NCI-H82 treated with DMSO at 0.1 percent for 48 hours (cell line): ENCODE results near the gene LRCH3.

Source experiments
- DNase-seq: peaks from one replicate; lab custom pipeline; 2025; ENCODE audit not compliant: unreplicated experiment; lab: John Stamatoyannopoulos, UW

Gene LRCH3

DNA sequence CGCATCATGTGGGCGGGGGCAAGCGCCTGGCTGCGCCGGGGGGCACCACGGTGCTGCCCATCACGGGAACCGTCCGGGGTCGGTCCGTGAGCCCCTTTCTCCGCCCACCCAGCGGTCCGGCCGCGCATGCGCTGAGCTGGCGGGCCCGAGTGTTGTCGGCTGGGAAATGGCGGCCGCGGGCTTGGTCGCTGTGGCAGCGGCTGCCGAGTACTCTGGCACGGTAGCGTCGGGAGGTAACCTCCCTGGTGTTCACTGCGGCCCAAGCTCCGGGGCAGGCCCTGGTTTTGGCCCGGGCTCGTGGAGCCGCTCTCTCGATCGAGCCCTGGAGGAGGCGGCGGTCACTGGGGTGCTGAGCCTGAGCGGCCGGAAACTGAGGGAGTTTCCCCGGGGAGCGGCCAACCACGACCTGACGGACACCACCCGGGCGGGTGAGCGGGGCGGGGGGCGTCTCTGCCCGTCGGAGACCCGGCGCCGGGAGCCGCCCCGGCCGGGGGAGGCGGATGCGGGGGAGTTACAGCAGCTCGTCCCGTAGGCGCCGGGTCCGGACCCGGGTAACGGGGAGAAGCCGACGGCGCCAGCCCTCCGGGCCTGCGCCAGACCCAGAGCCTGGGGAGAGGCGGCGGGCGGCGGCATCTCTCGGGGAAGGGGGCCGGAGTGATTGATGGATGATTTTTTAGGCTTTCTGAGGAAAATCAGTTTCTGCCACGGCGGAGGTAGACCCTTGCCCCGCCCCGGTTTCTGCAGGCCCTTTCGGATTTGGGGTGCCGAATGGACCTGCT lies at the start of gene LRCH3:
TSS of gene LRCH3 (plus strand) at position 142 of the 779 bp plus-strand sequence. CDS start at position 167, 25 bp downstream.
- DNase-seq: peak; percentile 51

DNA sequence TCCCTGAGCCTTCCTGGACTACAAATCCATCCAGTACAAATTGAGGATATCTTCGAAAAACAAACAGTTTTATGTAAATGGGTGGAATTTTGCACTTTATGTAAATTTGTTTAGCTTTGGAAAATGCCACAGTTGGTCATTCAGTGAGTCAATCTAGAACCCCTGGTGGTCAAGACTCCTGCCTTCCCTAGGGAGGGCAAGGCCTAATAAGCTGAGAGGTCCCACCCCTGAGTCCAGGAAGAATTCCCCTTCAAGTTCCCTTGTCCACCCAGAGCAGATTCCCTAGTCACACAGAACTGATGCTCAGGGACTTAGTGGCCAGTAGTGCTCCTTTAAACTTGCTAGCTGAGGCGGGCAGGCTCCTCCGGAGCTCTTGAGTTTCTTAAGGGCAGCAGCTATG lies 48.3 kb upstream of the LRCH3 start:
- no peak for DNase-seq

DNA sequence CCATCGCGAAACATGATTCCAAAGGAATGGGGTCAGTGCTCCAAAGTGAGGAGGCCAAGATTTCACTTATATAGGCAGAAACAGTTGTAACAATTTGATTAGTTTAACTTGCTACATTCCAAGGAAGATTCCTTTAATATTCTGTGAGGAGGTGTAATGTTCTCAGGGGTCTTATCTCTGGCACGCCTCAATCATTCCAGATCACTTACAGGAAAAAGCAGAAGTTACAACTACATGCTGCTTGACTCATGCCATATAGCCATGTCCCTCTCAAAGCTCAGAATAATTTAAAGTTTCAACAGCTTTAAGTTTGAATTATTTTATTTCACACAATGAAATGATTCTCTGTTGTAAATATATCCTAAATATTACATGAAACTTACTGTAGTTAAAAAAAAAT lies 44.8 kb upstream of the LRCH3 start:
- DNase-seq: no peak

DNA sequence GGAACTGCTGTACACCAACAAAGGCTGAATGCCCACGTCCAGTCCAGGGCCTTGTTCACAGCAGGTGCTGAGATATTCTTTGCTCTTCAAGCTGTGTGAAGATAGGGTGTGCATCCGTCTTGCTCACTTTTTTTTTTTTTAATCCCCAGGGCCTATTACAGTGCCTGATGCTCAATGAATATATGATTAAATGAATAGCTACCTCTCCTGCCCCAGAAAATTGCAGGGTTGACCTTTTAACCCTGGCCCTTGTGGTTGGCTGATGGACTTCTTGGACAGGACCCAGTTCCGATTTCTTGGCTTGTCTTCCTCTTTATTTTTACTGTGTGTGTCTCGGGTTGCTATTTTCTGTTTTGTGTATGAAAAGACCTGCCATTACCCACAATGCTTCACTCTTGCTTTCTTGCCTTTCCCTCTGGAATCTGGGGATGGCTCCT lies 44.2 kb upstream of the LRCH3 start:
- DNase-seq: no peak

DNA sequence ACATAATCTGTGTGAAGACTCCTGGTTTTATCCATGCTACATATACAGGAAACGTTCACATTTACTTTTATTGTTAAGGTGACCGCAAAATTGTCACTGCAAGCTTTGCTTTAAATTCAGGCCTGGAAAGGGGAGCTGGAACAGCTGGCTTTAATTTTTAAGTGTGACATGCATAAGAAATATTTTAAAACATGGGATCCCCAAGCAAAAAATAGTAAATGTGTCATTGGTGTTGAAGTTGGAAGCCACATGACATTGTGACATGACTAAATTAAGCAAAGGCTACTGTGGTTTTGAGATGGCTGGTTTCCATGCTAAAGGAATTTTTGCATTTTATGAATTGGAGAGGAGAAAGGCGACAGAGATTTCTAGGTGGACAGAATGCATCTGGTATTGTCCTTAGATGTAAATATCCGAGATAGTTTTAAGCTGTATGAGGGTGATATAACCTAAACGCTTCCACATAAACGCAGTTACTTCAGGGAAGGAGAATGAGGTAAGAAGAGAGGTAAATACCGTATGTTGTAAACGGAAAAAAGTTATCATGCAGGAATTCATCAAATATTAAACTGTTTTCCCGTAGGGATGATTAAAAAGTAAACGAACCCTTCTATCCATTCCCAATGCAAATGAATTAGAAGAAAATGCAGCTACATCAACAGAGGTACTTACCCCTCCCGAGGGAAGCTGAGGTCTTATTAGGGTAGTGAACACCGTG lies 42.3 kb upstream of the LRCH3 start:
- no peak for DNase-seq

DNA sequence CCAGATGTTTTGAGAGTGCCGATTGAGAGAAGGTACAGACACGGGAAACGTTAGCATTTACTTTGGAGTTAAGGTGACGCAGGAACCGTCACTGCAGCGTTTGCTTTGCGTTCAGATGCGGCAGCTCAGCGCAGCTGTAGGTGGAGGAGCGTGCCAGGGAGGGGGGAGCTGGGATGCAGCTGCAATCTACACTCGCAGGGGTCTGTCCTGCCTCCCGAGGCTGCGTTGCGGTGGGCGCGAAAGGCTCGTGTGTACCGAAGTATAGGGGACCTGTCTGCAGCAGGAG lies 41.8 kb upstream of the LRCH3 start:
- peak; percentile 61 for DNase-seq

DNA sequence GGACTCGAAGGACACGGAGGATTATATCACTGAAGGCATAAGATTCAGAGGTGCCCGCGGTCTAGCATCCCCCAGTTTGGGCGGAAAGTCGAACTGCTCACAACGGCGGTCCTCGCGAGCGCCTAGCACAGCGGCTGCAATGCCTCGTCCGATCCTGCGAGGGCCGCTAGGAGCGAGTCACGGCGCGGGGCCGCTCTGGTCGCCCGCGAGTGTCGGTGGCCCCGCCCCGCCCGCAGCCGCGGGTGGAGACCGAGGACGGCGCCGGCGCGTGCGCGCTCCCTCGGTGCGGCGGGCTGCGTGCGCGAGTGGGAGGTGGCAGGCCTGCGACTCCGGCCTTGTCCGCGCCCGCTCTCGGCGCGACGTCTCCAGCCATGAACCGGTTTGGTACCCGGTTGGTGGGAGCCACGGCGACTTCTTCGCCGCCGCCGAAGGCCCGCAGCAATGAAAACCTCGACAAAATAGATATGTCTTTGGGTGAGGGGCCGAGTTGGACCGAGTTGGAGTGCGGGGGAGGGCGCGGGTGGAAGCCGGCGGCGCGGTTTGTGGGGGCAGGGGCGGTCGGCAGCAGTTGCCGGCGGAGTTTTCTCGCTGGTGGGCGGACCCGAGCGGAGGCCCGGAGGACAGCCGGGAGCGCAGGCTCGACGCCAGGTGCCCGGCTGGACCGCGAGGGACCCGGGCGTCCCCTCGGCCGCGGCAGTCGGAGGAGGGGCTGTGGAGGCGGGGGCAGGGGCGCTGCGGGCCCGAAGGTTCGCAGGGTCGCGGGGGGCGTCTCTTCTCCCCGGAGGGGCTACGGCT lies 41.3 kb upstream of the LRCH3 start, which contains the start of gene FYTTD1:
TSS of gene FYTTD1 (plus strand) at position 283 of the 795 bp plus-strand sequence. CDS start at position 372, 89 bp downstream.
- DNase-seq: peak; percentile 76

DNA sequence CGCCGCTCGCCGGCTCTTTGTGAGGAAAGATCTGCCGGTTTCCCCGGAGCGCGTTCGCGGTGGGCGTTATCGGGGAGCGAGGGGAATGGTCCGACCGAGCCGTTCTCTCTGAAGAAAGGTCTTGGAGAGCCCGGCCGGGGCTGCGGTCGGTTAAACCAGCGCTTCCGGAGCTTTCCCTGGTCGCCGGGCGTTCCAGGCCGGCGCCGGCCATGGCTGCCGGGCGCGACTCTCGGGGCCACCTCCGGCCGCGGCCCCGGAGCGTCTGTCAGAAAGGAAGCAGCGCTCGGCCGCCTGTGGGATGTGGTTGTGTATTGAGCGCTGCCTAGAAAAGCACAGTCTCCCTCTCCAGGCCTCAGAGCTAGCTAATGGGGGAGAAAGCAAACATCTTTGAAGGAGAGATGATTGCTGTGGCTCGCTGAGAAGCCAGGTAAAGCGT lies 40.6 kb upstream of the LRCH3 start:
- DNase-seq: peak; percentile 15

DNA sequence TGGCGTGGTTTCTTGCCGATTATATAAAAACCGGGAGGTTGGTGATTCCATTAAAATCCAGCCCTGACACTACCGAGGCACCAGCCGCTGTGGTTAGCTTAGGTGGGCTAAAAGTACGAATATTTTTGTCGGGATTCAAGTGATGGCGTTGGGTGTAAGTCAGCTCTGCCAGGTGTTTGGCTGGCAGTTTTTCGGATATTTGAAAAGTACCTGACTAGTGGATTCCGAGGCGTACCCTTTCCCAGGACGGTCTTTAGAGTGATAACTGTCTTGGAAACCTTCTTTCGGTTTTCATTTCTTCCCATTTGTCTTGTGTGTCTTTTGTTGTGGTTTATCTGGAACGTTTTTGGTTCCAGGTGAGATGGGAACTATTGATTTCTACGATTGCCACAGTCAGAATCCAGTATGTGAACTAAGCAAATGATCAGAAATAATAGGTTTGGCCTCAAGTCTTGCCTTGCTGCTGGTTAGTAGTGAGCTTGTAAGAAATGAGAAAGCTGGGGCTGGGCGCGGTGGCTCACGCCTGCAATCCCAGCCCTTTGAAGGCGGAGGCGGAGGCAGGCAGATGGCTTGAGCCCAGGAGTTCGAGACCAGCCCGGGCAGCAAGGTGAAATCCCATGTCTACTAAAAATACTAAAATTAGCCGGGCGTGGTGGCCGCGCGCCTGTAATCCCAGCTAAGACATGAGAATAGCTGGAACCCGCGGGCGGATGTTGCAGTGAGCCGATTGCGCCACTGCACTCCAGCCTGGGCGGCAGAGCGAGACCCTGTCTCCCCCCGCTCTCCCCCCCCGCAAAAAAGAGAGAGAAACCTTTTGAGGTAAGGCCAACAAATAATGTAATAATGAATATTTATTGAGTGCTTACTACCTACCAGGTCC lies 40.0 kb upstream of the LRCH3 start:
- no peak for DNase-seq

DNA sequence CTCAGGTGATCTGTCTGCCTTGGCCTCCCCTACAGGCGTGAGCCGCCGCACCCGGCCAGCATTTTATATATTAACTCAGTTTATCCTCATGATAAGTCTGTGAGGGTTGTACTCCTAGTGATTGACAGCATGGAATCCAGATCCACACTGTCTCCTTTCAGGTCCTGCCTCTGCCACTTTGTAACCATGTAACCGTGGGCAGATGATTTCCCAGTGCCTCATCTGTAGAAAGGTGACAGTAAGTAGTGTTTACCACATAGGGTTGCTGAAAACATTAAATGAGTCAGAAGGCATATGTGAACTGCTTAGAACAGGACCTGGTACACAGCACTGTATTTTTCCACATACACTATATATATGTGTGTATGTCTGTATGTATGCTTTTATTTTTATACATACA lies 38.9 kb upstream of the LRCH3 start:
- no peak for DNase-seq

DNA sequence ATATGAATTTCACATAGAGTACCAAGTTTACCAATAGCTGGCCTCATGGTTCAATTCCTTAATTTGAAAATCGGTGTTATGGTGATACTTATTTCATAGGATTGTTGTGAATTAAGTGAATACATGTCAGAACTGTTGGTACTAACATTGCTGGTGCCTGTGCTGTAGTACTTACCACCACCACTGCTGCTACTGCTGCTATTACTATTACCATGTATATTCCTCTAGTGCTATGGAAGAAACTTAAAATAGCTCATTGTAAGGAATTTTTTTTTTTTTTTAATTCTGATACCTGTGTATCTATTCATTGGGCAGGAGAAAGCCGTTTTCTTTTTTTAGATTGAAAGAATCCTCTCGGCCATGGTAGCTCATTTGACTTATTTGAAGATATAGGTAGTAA lies 37.8 kb upstream of the LRCH3 start:
- DNase-seq: no peak

DNA sequence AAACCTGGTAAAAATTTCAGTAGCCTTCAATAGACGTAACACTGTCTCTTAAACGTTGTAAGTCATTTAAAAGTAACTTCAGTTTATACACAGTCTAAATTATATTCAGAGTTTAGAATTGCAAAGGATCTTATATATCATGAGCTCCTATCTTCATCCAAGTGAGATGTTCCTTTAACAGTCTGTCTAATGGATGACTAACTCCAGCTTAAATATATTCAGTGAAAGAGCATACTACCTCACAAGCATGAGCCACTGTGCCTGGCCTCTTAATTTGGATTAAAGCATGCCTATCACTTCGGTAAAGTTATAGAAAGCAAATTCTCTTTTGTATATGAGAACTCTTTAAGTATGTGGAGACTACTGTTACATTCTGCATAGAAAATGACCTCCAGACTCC lies 34.4 kb upstream of the LRCH3 start:
- no peak for DNase-seq

DNA sequence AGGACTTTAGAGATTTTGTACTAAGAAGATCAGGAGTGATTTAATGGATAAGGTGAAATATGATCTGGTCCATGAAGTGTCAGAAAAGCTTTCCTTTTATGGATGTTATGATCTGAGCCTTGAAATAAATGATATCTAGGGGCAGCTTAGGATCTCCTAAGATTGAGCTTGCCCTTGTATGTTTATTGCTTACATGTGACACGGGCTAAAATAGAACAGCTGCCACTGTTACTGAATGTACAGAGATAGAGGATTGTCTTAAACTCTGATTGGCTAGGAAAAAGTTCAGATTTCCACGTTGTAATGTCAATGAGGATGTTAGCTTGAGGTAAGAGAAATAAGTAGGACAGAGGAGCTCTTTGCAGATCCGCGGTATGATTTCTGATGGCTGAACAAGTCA lies 32.5 kb upstream of the LRCH3 start:
- peak; percentile 64 for DNase-seq

DNA sequence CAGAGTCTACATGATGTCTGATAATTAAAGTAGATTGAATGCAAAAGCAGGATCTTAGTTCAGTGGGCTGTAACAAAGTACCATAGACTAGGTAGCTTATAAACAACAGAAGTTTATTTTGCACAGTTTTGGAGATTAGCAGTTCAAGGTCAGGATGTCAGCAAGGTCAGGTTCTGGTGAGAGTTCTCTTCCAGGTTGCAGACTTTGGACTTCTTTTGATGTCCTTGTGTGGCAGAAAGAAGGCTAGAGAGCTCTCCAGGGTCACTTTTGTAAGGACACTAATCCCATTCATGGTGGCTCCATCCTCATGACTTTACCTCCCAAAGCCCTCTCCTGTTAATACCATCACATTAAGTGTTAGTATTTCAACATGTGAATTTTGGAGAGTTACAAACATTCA lies 29.3 kb upstream of the LRCH3 start:
- no peak for DNase-seq

DNA sequence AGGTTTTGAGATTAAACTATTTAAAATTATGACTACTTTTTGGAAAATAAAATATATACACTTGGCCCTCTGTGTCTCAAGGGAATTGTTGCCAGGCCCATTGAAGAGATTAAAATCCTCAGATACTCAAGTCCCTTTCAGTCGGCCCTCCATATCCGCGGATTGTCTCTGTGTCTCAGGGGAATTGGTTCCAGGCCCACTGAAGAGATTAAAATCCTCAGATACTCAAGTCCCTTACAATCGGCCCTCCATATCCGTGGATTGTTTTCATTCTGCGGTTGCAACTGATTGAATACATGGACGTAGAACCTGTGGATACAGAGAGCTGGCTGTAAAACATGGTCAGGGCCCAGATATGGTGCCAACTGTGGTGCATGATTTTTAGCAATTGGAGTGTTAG lies 15.7 kb upstream of the LRCH3 start:
- DNase-seq: peak; percentile 79

DNA sequence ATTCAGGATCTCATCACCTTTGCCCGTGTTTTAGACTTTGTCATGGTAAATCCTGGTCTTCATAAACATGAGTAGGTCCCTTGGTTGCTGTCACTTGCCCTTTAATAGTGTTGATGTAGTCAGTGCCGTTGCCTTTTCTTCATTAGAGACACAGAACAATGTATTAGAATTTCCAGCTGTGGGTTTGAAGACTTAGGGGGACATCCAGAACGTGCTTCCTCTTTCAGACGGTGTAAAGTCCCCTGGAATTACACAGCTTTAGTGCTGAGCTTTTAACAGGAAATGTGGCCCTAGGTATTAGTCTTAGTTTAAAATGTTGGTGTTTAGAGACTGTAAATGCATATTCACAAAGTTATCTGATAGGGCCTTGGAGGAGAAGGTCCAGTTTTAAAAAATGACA lies 8.8 kb upstream of the LRCH3 start:
- no peak for DNase-seq

DNA sequence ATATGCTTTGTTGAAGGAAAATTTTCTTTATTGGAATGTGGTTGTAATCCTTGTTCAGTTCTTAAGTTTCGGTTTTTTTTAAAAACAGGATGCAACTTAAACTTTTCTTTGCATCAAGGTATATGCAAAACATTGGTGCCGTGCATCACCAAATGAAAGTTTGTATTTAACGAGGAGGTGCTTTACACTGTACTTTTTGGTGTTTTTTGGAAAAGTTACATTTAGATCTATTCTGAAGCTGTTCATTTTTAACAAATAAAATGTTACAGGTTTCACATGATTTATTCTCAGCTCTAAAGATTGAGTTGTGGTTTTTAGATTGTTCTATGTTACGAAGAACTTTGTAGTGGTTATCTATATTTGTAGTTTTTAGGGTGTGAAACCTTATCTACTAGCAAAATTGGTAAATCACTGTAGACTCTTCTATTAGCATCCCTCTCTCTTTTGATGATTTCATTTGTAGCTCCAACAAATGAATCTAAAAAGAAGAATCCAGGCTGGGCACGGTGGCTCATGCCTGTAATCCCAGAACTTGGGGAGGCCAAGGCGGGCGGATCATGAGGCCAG lies 7.0 kb upstream of the LRCH3 start:
- no peak for DNase-seq

DNA sequence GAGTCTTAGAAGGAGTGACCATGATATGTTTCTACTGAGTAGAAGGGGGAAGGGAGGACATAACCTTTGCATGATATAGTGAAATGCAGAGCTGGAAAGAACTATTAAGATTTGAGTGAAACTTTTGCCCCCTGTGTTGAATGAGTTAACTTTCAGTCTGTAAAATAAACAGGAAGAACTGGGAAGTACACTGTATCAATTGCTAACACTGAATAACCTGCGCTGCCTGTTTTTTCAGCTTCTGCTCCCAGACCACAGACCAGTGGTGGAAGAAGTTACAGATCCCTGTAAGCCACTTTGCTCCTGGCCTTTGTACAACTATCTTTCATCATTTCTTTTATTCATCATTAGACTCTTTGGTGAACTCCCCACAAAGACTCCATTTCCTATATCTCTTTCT lies 3.6 kb upstream of the LRCH3 start:
- no peak for DNase-seq

DNA sequence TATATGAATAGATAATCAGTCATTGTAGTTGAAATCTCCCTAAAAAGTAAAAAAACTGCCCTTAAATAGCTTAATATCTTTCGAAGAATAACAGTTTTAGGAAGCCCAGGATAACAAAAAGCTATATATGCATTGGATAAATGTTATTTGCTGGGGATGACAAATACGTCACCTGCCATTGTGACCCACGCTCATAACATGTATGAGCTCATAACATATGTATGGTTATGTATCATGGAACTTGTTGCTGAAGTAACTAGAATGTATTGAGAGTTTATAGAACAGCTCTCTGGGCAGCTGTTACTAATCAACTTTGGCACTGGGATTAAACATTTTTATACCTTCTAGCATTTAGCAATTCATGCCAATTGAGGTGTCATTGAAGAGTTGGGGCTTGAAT lies 1.7 kb upstream of the LRCH3 start:
- no peak for DNase-seq

DNA sequence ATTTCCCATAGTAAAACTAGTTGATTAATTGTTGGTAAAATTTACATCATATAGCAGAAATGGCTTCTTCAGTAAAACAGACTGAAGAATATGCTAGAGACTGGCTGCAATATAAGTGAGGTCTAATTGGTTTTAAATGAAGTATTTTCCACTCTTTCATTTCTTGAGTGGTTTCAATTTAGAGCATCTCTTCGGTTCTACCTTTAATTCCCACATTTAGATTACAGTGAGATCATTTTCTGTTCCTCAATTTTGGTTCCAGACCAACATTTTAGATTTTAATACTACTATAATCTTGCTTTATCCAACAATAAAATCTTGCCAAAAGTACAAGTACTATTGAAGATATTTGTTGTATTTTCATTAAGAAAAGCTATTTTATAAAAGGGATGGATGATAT lies 1.0 kb upstream of the LRCH3 start:
- no peak for DNase-seq
